Right cardiac atrium (tissue), 5 donors: ENCODE results near the gene NANOS2. TPM values are rescaled to one million over a fixed set of nuclear protein-coding genes. Genes with fewer than 3 reads are reported as not detected.

Experiments
- ATAC-seq, 2 donors: fragments of 200-7000 bp; cut with Tn5 transposase; one replicate each; pipeline versions ENCODE4 v1.8.0 to v1.9.1; 2020; ENCODE audit warnings: moderate library complexity in 2 of 2, mild to moderate bottlenecking in 1 of 2
- DNase-seq, 3 donors: peaks; one replicate each; pipeline ENCODE4 v3.0.0-alpha.2; 2020
- H3K27ac ChIP-seq: one replicate; pipeline ENCODE4 v1.5.1; 2013; ENCODE audit warnings: mild to moderate bottlenecking, low read length, control low read depth, moderate library complexity
- H3K27me3 ChIP-seq: one replicate; pipeline ENCODE4 v1.6.1; 2013; ENCODE audit not compliant: control insufficient read depth, insufficient read depth
- H3K4me1 ChIP-seq: one replicate; pipeline ENCODE4 v1.6.1; 2013; ENCODE audit warnings: low read length; ENCODE audit not compliant: control insufficient read depth, insufficient read depth
- H3K4me3 ChIP-seq: one replicate; pipeline ENCODE4 v1.5.1; 2013; ENCODE audit warnings: low read length, control low read depth
- H3K9me3 ChIP-seq: one replicate; pipeline ENCODE4 v1.6.1; 2013; ENCODE audit warnings: low read length; ENCODE audit not compliant: control insufficient read depth
- WGBS: extraction: QIAGEN DNeasy Blood & Tissue Kit; methylation state at CpG from one replicate; pipeline ENCODE4 v1.1.7; 2013; 5-methylcytosine and 5-hydroxymethylcytosine counted together
- intact Hi-C, 4 donors: fragments of 100-400 bp; cut with DNase I; formaldehyde crosslinking; loops; one replicate each; pipeline versions ENCODE4 v1.11.0 to v1.14.0; 2022 to 2023
- polyA plus RNA-seq: library from polyadenylated mRNA; stranded (reverse); fragments of 200-250 nt; gene quantifications from one replicate; pipeline ENCODE4 v1.2.3, GENCODE V29; 2013
- total RNA-seq, 4 donors: library from RNA; stranded (reverse); fragmentation: NEBNext Ultra II Directional; extraction: Animal tissue kit (Norgen Biotek cat#: 25700); gene quantifications; one replicate each; pipeline ENCODE4 v1.2.1, GENCODE V29; 2021
- donor health status: healthy with polysubstance abuse.
- donor health status: DM: no; HTN: yes; CAD: no.
- donor health status: DM: no; HTN: no; CAD: no.
- donor health status: DM: no; HTN: yes; CAD: no; lungs with severe emphysema.
- donor health status: DM: yes; HTN: yes; CAD: no.

The NANOS2 gene
- total and polyA plus RNA-seq, 5 donors = not detected

DNA sequence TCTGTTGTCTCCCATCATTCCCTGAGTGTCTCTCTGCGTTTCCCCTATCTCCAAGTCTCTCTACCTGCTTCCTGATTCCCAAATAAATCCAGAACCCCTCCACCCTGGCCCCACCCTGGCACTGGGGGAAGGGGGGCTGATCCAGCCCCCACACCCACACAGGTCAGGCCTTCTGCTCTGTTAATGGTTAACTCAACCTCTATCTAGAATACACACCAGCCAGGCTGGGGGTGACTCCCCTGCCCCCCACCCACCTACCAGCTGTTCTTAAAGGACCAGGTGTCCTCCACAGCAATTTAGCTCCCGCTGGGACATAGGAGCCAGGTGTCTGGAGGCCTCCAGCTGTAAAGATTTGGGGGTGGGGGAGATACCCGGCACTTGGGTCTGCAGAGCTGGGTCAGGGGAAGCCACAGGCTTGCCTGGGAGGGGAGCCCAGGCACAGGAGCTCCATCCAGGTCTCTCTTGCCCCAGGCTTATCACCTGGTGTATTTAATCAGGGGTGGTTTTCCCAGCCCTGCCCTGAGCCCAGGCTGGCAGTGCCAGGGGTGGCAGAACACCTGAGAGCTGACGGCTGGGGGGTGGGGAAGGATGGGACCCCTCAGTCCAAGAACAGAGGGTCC is 32.6 kb downstream of the NANOS2 start:
- Histone ChIP-seq H3K9me3 (no peaks in the 10 kb centered on the region), H3K27ac (no peak overlapping the region), H3K4me1 (peaks cover 4% of the 10 kb centered on the region), H3K4me3 (no peak overlapping the region), H3K27me3 (no peaks in the 10 kb centered on the region)
- peak in 1 of 3 donors; percentile 26 for DNase-seq
- 72% methylated on average over 4 of the region's 4 CpGs for WGBS
- ATAC-seq = no peak
- intact Hi-C loops = no loop called here

GRCh38 chr19:45881082-45881908 is 33.3 kb downstream of the NANOS2 start:
- Histone ChIP-seq H3K27ac (no peak overlapping the region), H3K4me3 (no peak overlapping the region), H3K27me3 (no peaks in the 10 kb centered on the region), H3K4me1 (peaks cover 4% of the 10 kb centered on the region), H3K9me3 (no peaks in the 10 kb centered on the region)
- DNase-seq = peak in 1 of 3 donors; percentile 21
- intact Hi-C loops = no loop called here
- no peak for ATAC-seq
- whole genome bisulfite sequencing = 82% methylated on average over 10 of the region's 10 CpGs

GRCh38 chr19:45879971-45880370 is 34.6 kb downstream of the NANOS2 start:
- ATAC-seq (no peak), DNase-seq (no peak)
- no peak overlapping the region for H3K4me3 ChIP-seq
- no peaks in the 10 kb centered on the region for H3K9me3 ChIP-seq
- no peaks in the 10 kb centered on the region for H3K27me3 ChIP-seq
- no peak overlapping the region for H3K27ac ChIP-seq
- 52% methylated on average over 2 of the region's 2 CpGs for WGBS
- intact Hi-C loops = no loop called here
- H3K4me1 ChIP-seq = peaks cover 2% of the 10 kb centered on the region

DNA sequence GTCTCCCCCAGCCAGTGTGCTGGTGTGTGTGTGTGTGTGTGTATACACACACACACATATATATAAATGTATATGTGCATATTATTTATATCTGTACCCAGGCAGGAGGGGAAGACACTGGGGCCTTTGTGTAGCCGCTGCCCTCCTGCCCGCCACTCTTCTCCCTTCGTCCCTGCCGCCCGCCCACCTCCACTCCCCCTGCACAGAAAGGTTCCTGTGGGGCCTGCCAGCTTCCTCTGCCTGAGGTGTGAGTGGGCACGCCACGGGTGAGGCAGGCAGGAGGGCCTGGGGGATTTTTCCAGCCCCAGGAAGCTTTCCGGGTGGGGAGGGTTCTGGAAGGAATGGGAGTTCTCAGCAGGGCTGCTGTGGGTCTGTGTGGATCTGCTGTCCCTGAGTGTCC is 35.5 kb downstream of the NANOS2 start:
- no peak for DNase-seq
- H3K27ac ChIP-seq = no peak overlapping the region
- no peaks in the 10 kb centered on the region for H3K9me3 ChIP-seq
- ATAC-seq = no peak
- WGBS = 71% methylated on average over 8 of the region's 8 CpGs
- peaks cover 2% of the 10 kb centered on the region for H3K4me1 ChIP-seq
- H3K27me3 ChIP-seq = no peaks in the 10 kb centered on the region
- no peak overlapping the region for H3K4me3 ChIP-seq
- intact Hi-C loops = no loop called here

DNA sequence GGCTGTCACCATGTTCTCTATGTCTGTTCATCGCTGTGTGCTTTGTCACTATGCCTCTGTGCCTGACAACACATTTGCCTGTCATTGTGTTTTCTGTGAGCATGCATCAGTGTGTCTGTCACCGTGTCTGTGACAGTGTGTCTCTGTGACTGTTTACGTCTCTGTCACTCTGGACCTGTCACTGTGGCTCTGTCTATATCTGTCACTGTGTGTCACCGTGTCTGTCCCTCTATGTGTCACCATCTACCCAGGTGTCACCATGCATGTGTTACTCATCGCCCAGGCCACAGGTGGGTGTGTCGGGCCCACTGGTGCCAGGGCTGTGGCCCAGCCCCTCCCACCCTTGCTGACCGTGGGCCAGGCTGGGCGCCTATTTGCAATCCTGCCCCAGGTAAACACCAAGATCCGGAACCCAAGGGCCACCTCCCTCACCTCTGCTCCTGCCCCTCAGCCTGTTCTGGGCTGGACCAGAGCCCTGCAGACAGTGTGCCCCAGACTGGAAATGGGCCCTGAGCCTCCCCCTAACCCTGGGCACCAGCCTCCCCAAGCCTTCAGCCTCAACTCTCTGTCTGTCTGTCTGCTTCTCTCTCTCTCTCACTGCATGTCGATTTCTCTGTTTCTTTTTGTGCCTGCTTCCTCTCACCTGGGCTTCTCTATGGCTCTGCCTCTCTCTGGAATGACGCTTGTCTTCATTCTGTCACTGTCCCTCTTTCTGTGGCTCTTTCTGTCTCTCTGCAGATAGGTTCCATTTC is 36.4 kb downstream of the NANOS2 start:
- Histone ChIP-seq H3K27ac (no peak overlapping the region), H3K9me3 (no peaks in the 10 kb centered on the region), H3K4me1 (peaks cover 2% of the 10 kb centered on the region), H3K4me3 (no peak overlapping the region), H3K27me3 (no peaks in the 10 kb centered on the region)
- DNase-seq (peak in 1 of 3 donors; percentile 24), ATAC-seq (peak in 1 of 2 donors; percentile 7)
- intact Hi-C loops = no loop called here
- WGBS = 81% methylated on average over 11 of the region's 11 CpGs

- H3K27me3 ChIP-seq = no peaks in the 10 kb centered on the region
- no peaks in the 10 kb centered on the region for H3K4me1 ChIP-seq
- no peaks in the 10 kb centered on the region for H3K9me3 ChIP-seq
- peak overlapping the region; percentile 11 for H3K4me3 ChIP-seq
- peak; percentile 50 to 80 (median 80) for DNase-seq
- no peak overlapping the region for H3K27ac ChIP-seq
- peak; percentile 61 to 68 for ATAC-seq
- WGBS = 7% methylated on average over 41 of the region's 41 CpGs
- intact Hi-C loops = no loop called here
Measured at GRCh38 chr19:45876411-45877197, 38.0 kb downstream of the NANOS2 start.

GRCh38 chr19:45876161-45876410 is 38.5 kb downstream of the NANOS2 start:
- intact Hi-C loops = no loop called here
- no peak overlapping the region for H3K27ac ChIP-seq
- no peaks in the 10 kb centered on the region for H3K27me3 ChIP-seq
- no peak overlapping the region for H3K4me3 ChIP-seq
- ATAC-seq (no peak), DNase-seq (no peak)
- no peaks in the 10 kb centered on the region for H3K9me3 ChIP-seq
- H3K4me1 ChIP-seq = no peaks in the 10 kb centered on the region
- WGBS = 46% methylated on average over 4 of the region's 4 CpGs

- peak in 1 of 3 donors; percentile 6 for DNase-seq
Measured at GRCh38 chr19:45874620-45874966, 40.0 kb downstream of the NANOS2 start.

GRCh38 chr19:45873219-45873772 is 41.3 kb downstream of the NANOS2 start:
- Histone ChIP-seq H3K27ac (no peak overlapping the region), H3K27me3 (no peaks in the 10 kb centered on the region), H3K4me1 (no peaks in the 10 kb centered on the region), H3K9me3 (no peaks in the 10 kb centered on the region), H3K4me3 (no peak overlapping the region)
- intact Hi-C loops = no loop called here
- DNase-seq (peak in 1 of 3 donors; percentile 32), ATAC-seq (no peak)
- WGBS = 88% methylated on average over 7 of the region's 7 CpGs

More at GRCh38 chr19:45874620-45874966, 40.0 kb downstream of the NANOS2 start:
- H3K4me3 ChIP-seq = no peak overlapping the region
- no peaks in the 10 kb centered on the region for H3K9me3 ChIP-seq
- H3K4me1 ChIP-seq = no peaks in the 10 kb centered on the region
- no peaks in the 10 kb centered on the region for H3K27me3 ChIP-seq
- H3K27ac ChIP-seq = no peak overlapping the region
- no peak for ATAC-seq
- intact Hi-C loops = no loop called here
- WGBS = 87% methylated on average over 7 of the region's 7 CpGs

GRCh38 chr19:45872095-45872919 is 42.3 kb downstream of the NANOS2 start:
- WGBS = 93% methylated on average over 34 of the region's 34 CpGs
- intact Hi-C loops = no loop called here
- ATAC-seq (no peak), DNase-seq (peak in 2 of 3 donors; percentile 47)
- H3K27ac ChIP-seq = no peak overlapping the region
- H3K4me1 ChIP-seq = no peaks in the 10 kb centered on the region
- H3K9me3 ChIP-seq = no peaks in the 10 kb centered on the region
- no peak overlapping the region for H3K4me3 ChIP-seq
- no peaks in the 10 kb centered on the region for H3K27me3 ChIP-seq
